Non-pigmented ciliary epithelial cell (primary cell): ENCODE measurements around the gene SPIRE1.
"Not testable (repeated sequence)": the region's sequence is repeated elsewhere in the genome, so short reads cannot be mapped to it uniquely, and the experiment has no call there.

Experiments used
- DNase-seq: peaks from one replicate; pipeline ENCODE4 v3.0.0-alpha.2; 2010; ENCODE audit warnings: low read depth

Gene SPIRE1

GRCh38 chr18:12552879-12553242 is 105.0 kb downstream of the SPIRE1 start:
- DNase-seq = no peak

- DNase-seq = peak; percentile 11
These were observed 105.7 kb downstream of the SPIRE1 start for GRCh38 chr18:12551943-12552878.

- DNase-seq = not testable (repeated sequence)
These were observed 106.4 kb downstream of the SPIRE1 start for GRCh38 chr18:12551466-12551865.

GRCh38 chr18:12543697-12544096 is 114.2 kb downstream of the SPIRE1 start:
- DNase-seq = peak; percentile 28

GRCh38 chr18:12540751-12541150 is 117.2 kb downstream of the SPIRE1 start:
- DNase-seq = no peak

GRCh38 chr18:12539158-12539557 is 118.7 kb downstream of the SPIRE1 start:
- not testable (repeated sequence) for DNase-seq

- no peak for DNase-seq
These were observed 123.1 kb downstream of the SPIRE1 start for GRCh38 chr18:12534820-12535219.

GRCh38 chr18:12532661-12533060 is 125.2 kb downstream of the SPIRE1 start:
- DNase-seq = no peak

GRCh38 chr18:12531749-12532148 is 126.2 kb downstream of the SPIRE1 start:
- no peak for DNase-seq

- no peak for DNase-seq
These were observed 137.4 kb downstream of the SPIRE1 start for GRCh38 chr18:12520442-12520992.

GRCh38 chr18:12518832-12519531 is 138.9 kb downstream of the SPIRE1 start:
- no peak for DNase-seq

- DNase-seq = no peak
These were observed 139.6 kb downstream of the SPIRE1 start for GRCh38 chr18:12518326-12518725.

- DNase-seq = no peak
These were observed 140.6 kb downstream of the SPIRE1 start for GRCh38 chr18:12517142-12517825.

GRCh38 chr18:12516049-12516630 is 141.8 kb downstream of the SPIRE1 start:
- DNase-seq = no peak

- DNase-seq = no peak
These were observed 142.4 kb downstream of the SPIRE1 start for GRCh38 chr18:12515550-12515949.

- no peak for DNase-seq
These were observed 150.9 kb downstream of the SPIRE1 start for GRCh38 chr18:12507007-12507406.

- no peak for DNase-seq
These were observed 156.9 kb downstream of the SPIRE1 start for GRCh38 chr18:12500986-12501385.

- no peak for DNase-seq
These were observed 160.1 kb downstream of the SPIRE1 start for GRCh38 chr18:12497839-12498238.

GRCh38 chr18:12497296-12497695 is 160.6 kb downstream of the SPIRE1 start:
- no peak for DNase-seq

- DNase-seq = no peak
These were observed 165.0 kb downstream of the SPIRE1 start for GRCh38 chr18:12492907-12493306.

GRCh38 chr18:12491611-12492435 is 166.1 kb downstream of the SPIRE1 start:
- no peak for DNase-seq
